IMR-90 (cell line): ENCODE data around the gene CDRT15L2.
"Not testable (repeated sequence)": the region's sequence is repeated elsewhere in the genome, so short reads cannot be mapped to it uniquely, and the experiment has no call there.

Experiments
- BHLHE40 ChIP-seq: fragments of 150-350 bp; IDR thresholded peaks from 2 replicates; pipeline ENCODE4 v1.6.1; 2016; ENCODE audit warnings: mild to moderate bottlenecking, low read depth, low read length
- CEBPB ChIP-seq: IDR thresholded peaks from 2 replicates; pipeline ENCODE4 v1.6.1; 2012; ENCODE audit warnings: low read depth, low read length, improper control_type of control experiment
- MAZ ChIP-seq: IDR thresholded peaks from 2 replicates; pipeline ENCODE4 v1.6.1; 2012; ENCODE audit warnings: low read depth, mild to moderate bottlenecking, low read length, improper control_type of control experiment, moderate library complexity, borderline replicate concordance
- POLR2A ChIP-seq: IDR thresholded peaks from 2 replicates; pipeline ENCODE4 v1.6.1; 2012; ENCODE audit warnings: mild to moderate bottlenecking, low read depth, low read length
- SMC3 ChIP-seq: fragments of 150-350 bp; IDR thresholded peaks from 2 replicates; pipeline ENCODE4 v1.6.1; 2016; ENCODE audit warnings: low read depth, mild to moderate bottlenecking, antibody characterized with exemption, low read length, moderate library complexity
- TF ChIP-seq, protein P1 (sequence below): conservative IDR thresholded peaks from 2 replicates; pipeline ENCODE4 v1.5.1; 2012; ENCODE audit warnings: mild to moderate bottlenecking, low read depth, low read length, improper control_type of control experiment

DNA sequence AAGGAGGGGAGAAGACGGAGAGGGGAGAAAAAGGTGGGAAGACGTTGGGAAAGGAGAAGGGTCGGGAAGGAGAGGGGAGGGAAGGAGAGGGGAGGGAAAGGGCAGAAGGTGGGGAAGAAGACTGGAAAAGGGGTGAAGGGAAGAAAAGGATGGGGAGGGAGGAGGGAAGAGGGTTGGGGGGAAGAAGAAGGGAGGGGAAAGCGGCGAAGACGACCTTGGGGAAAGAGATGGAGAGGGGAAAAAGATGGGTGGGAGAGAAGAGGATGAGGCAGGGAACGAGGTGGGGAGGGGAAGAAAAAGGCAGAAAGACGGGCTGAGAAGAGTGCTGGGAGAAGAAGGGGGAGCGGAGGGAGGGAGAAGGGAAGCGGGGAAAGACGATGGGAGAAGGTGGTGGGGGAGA is 46.3 kb upstream of the CDRT15L2 start:
- TF ChIP-seq, protein P1, sequence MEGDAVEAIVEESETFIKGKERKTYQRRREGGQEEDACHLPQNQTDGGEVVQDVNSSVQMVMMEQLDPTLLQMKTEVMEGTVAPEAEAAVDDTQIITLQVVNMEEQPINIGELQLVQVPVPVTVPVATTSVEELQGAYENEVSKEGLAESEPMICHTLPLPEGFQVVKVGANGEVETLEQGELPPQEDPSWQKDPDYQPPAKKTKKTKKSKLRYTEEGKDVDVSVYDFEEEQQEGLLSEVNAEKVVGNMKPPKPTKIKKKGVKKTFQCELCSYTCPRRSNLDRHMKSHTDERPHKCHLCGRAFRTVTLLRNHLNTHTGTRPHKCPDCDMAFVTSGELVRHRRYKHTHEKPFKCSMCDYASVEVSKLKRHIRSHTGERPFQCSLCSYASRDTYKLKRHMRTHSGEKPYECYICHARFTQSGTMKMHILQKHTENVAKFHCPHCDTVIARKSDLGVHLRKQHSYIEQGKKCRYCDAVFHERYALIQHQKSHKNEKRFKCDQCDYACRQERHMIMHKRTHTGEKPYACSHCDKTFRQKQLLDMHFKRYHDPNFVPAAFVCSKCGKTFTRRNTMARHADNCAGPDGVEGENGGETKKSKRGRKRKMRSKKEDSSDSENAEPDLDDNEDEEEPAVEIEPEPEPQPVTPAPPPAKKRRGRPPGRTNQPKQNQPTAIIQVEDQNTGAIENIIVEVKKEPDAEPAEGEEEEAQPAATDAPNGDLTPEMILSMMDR: not testable (repeated sequence)
- not testable (repeated sequence) for TF ChIP-seq BHLHE40, CEBPB, POLR2A, SMC3, MAZ
